Endodermal cell (in vitro differentiated cells): ENCODE results near the gene PNRC1. TPM values are rescaled to one million over a fixed set of nuclear protein-coding genes. Genes with fewer than 3 reads are reported as not detected.
"Not testable (repeated sequence)": the region's sequence is repeated elsewhere in the genome, so short reads cannot be mapped to it uniquely, and the experiment has no call there.

ENCODE experiments used
- DNase-seq: peaks from one replicate; pipeline ENCODE4 v3.0.0-alpha.2; 2017
- H3K27ac ChIP-seq: 2 replicates; pipeline ENCODE4 v1.5.1; 2013; ENCODE audit warnings: mild to moderate bottlenecking, low read depth, low read length, moderate library complexity
- H3K27me3 ChIP-seq: 2 replicates; pipeline ENCODE4 v1.6.1; 2013; ENCODE audit warnings: mild to moderate bottlenecking, low read length, moderate library complexity; ENCODE audit not compliant: insufficient read depth, control insufficient read depth, poor library complexity, severe bottlenecking
- H3K36me3 ChIP-seq: 2 replicates; pipeline ENCODE4 v1.7.0; 2013; ENCODE audit warnings: mild to moderate bottlenecking, low read length, moderate library complexity; ENCODE audit not compliant: control insufficient read depth, insufficient read depth
- H3K4me1 ChIP-seq: one replicate; pipeline ENCODE4 v1.7.0; 2013; ENCODE audit warnings: low read length; ENCODE audit not compliant: control insufficient read depth, insufficient read depth
- H3K4me3 ChIP-seq: 2 replicates; pipeline ENCODE4 v1.5.1; 2013; ENCODE audit warnings: mild to moderate bottlenecking, low read length, moderate library complexity
- H3K9ac ChIP-seq: 2 replicates; pipeline ENCODE4 v1.6.1; 2013; ENCODE audit warnings: mild to moderate bottlenecking, low read length, moderate library complexity; ENCODE audit not compliant: poor library complexity, severe bottlenecking; ENCODE audit errors: extremely low read depth
- H3K9me3 ChIP-seq: 2 replicates; pipeline ENCODE4 v1.6.1; 2013; ENCODE audit warnings: mild to moderate bottlenecking, low read length, moderate library complexity; ENCODE audit not compliant: control insufficient read depth
- H3K27ac Mint-ChIP-seq: 2 replicates; pipeline ENCODE4 v1.8.0; 2020; ENCODE audit warnings: mixed read lengths
- H3K27me3 Mint-ChIP-seq: 2 replicates; pipeline ENCODE4 v1.8.0; 2021; ENCODE audit warnings: mild to moderate bottlenecking, mixed read lengths; ENCODE audit not compliant: insufficient read depth
- H3K36me3 Mint-ChIP-seq: 2 replicates; pipeline ENCODE4 v1.8.0; 2020; ENCODE audit warnings: low read depth, mixed read lengths
- H3K4me1 Mint-ChIP-seq: 2 replicates; pipeline ENCODE4 v1.8.0; 2020; ENCODE audit warnings: mixed read lengths
- H3K4me3 Mint-ChIP-seq: 2 replicates; pipeline ENCODE4 v1.8.0; 2020; ENCODE audit warnings: mild to moderate bottlenecking, moderate library complexity, mixed read lengths
- H3K9me3 Mint-ChIP-seq: 2 replicates; pipeline ENCODE4 v1.8.0; 2020; ENCODE audit warnings: mild to moderate bottlenecking, mixed read lengths
- WGBS, 2 experiments: methylation state at CpG; one replicate each; pipeline versions ENCODE4 v1.1.5 to v1.1.7; 2013; ENCODE audit warnings: missing lambda C conversion rate in 2 of 2, mixed read lengths in 1 of 2; ENCODE audit not compliant: insufficient coverage in 1 of 2, insufficient read length in 1 of 2; 5-methylcytosine and 5-hydroxymethylcytosine counted together
- total RNA-seq, 2 donors: library from RNA; stranded (reverse); fragmentation: NEBNext Ultra II Directional in 1 of 2; extraction: Animal tissue kit (Norgen Biotek cat#: 25700) in 1 of 2; gene quantifications; 2 replicates in 1 of 2; 3 replicates in 1 of 2; pipeline ENCODE4 v1.2.1, GENCODE V29; 2021
- TF ChIP-seq, protein P1 (sequence below): fragments of 200-600 bp; sonication (generic); conservative IDR thresholded peaks from 2 replicates; pipeline ENCODE4 v1.5.0; 2021; ENCODE audit warnings: antibody characterized with exemption, mild to moderate bottlenecking

Gene PNRC1
- total RNA-seq, 2 donors from 2014 or later: 105 to 118 TPM

DNA sequence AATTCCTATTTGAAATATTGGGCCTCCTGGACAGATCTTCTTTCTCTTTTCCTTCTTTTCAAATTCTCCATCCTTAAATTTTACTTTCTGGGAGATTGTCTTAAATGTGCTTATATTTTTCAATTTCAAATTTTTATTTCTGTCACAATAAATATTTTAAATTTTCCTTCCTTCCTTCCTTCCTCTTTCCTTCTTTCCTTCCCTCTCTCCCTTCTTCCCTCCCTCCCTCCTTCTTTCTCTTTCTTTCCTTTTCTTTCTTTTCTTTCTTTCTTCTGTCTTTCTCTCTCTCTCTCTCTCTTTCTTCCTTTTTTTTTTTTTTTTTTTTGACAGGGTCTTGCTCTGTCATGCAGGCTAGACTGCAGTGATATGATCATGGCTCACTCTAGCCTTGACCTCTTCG is 16.7 kb upstream of the PNRC1 start:
- 90 to 100% methylated on average over 1 of the region's 1 CpG for WGBS, 2 experiments
- Mint-ChIP-seq H3K36me3 (no peaks in the 10 kb centered on the region), H3K4me1 (peaks cover 4% of the 10 kb centered on the region), H3K27ac (no peak overlapping the region), H3K4me3 (no peak overlapping the region), H3K9me3 (peaks cover 12% of the 10 kb centered on the region), H3K27me3 (no peaks in the 10 kb centered on the region)
- no peak overlapping the region for H3K9ac ChIP-seq
- H3K4me3 ChIP-seq: no peak overlapping the region
- no peaks in the 10 kb centered on the region for H3K36me3 ChIP-seq
- no peak for DNase-seq
- H3K27me3 ChIP-seq: no peaks in the 10 kb centered on the region
- H3K27ac ChIP-seq: no peak overlapping the region
- H3K4me1 ChIP-seq: no peaks in the 10 kb centered on the region
- TF ChIP-seq, protein P1, sequence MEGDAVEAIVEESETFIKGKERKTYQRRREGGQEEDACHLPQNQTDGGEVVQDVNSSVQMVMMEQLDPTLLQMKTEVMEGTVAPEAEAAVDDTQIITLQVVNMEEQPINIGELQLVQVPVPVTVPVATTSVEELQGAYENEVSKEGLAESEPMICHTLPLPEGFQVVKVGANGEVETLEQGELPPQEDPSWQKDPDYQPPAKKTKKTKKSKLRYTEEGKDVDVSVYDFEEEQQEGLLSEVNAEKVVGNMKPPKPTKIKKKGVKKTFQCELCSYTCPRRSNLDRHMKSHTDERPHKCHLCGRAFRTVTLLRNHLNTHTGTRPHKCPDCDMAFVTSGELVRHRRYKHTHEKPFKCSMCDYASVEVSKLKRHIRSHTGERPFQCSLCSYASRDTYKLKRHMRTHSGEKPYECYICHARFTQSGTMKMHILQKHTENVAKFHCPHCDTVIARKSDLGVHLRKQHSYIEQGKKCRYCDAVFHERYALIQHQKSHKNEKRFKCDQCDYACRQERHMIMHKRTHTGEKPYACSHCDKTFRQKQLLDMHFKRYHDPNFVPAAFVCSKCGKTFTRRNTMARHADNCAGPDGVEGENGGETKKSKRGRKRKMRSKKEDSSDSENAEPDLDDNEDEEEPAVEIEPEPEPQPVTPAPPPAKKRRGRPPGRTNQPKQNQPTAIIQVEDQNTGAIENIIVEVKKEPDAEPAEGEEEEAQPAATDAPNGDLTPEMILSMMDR: no peak
- H3K9me3 ChIP-seq: no peaks in the 10 kb centered on the region

DNA sequence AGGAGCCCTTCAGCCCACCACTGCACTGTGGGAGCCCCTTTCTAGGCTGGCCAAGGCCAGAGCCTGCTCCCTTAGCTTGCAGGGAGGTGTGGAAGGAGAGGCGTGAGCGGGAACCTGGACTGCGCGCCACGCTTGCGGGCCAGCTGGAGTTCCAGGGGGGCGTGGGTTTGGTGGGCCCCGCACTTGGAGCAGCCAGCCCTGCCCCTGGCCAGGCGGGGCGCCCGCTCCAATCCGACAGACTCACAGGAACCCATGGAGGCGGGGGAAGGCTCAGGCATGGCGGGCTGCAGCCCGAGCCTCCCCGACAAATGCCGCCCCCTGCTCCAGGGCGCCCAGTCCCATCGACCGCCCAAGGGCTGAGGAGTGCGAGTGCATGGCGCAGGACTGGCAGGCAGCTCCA is 15.6 kb upstream of the PNRC1 start:
- not testable (repeated sequence) for DNase-seq, H3K36me3 ChIP-seq, H3K9ac ChIP-seq, H3K27me3 Mint-ChIP-seq, H3K4me3 ChIP-seq, H3K27ac ChIP-seq, H3K4me1 Mint-ChIP-seq, H3K27me3 ChIP-seq, H3K4me3 Mint-ChIP-seq, H3K4me1 ChIP-seq, H3K27ac Mint-ChIP-seq, H3K36me3 Mint-ChIP-seq, H3K9me3 ChIP-seq
- 91 to 97% methylated on average over 10 to 22 of the region's 22 CpGs for WGBS, 2 experiments
- H3K9me3 Mint-ChIP-seq: peaks cover 12% of the 10 kb centered on the region

- H3K4me1 Mint-ChIP-seq, H3K9me3 ChIP-seq, H3K4me3 ChIP-seq, H3K27ac Mint-ChIP-seq, H3K27me3 Mint-ChIP-seq, H3K27ac ChIP-seq, H3K36me3 Mint-ChIP-seq, H3K36me3 ChIP-seq, H3K4me3 Mint-ChIP-seq, H3K4me1 ChIP-seq, H3K27me3 ChIP-seq, DNase-seq, H3K9ac ChIP-seq: not testable (repeated sequence)
- 61 to 93% methylated on average over 3 to 9 of the region's 9 CpGs for WGBS, 2 experiments
- H3K9me3 Mint-ChIP-seq: peaks cover 12% of the 10 kb centered on the region
These were observed 14.4 kb upstream of the PNRC1 start for GRCh38 chr6:89066121-89066520.

DNA sequence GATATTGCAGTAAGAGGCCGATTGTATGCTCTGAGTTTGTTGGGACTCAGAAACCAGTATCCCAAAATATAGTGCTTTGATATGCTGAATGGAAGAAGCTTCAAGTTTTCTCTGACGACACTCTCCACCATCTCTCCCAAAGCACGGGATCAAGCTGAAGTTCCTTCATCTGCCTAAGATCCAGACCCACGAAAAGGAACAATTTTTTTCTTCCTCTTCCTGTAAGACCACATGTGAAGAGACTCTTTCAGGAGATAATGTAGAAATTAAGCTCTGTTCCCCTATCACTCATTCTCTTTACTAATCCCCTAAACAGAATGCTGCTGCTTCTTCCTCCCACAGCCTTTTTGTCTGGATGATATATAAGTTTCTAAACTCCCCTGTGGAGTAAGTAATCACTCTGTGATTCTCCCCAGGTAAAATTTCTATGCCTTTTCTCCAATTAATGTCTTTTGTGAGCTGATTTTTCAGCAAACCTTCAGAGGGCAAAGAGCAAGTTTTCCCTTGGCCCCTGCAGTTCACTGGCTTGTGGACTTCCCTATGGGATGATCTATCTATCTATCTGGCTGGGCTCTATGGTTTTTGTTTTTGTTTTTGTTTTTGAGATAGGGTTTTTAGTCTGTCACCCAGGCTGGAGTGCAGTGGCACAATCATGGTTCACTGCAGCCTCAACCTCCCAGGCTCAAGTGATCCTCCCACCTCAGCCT is 13.5 kb upstream of the PNRC1 start:
- H3K9me3 Mint-ChIP-seq: peaks cover 12% of the 10 kb centered on the region
- H3K27ac Mint-ChIP-seq: no peak overlapping the region
- WGBS, 2 experiments: 74 to 80% methylated on average over 1 to 4 of the region's 4 CpGs
- H3K4me3 Mint-ChIP-seq: no peak overlapping the region
- peaks cover 1% of the 10 kb centered on the region for H3K27me3 Mint-ChIP-seq
- H3K4me3 ChIP-seq: no peak overlapping the region
- H3K9ac ChIP-seq: no peak overlapping the region
- no peaks in the 10 kb centered on the region for H3K36me3 ChIP-seq
- H3K36me3 Mint-ChIP-seq: no peaks in the 10 kb centered on the region
- TF ChIP-seq, protein P1: no peak
- H3K27ac ChIP-seq: no peak overlapping the region
- H3K27me3 ChIP-seq: no peaks in the 10 kb centered on the region
- H3K9me3 ChIP-seq: no peaks in the 10 kb centered on the region
- no peaks in the 10 kb centered on the region for H3K4me1 ChIP-seq
- H3K4me1 Mint-ChIP-seq: peaks cover 10% of the 10 kb centered on the region
- DNase-seq: no peak
